Measurements from ENCODE around the gene LIPA.
A peak's percentile ranks its signal among the peaks of the same experiment; 100 is the strongest.
"Not testable (repeated sequence)": the region's sequence is repeated elsewhere in the genome, so short reads cannot be mapped to it uniquely, and the experiment has no call there.

LIPA gene

GRCh38 chr10:89207181-89207800 is 44.3 kb downstream of the LIPA start, which contains the start of gene CH25H:
TSS of gene CH25H (minus strand) at chr10:89207317. CDS start at chr10:89207292, 25 bp downstream.
- Histone ChIP-seq H3K9ac (ENCODE audit: low read length) (peak within 1 kb of the TSS; percentile 3), H3K36me3 (ENCODE audit: control insufficient read depth, insufficient read depth, low read length) (no peaks in the 10 kb centered on the region), H3K9me3 (ENCODE audit: control insufficient read depth, insufficient read depth, low read depth, low read length) (no peaks in the 10 kb centered on the region), H3K27me3 (ENCODE audit: control insufficient read depth, insufficient read depth, low read length) (peaks cover 85% of the 10 kb centered on the region), H3K4me1 (ENCODE audit: control insufficient read depth, insufficient read depth, low read length) (peaks cover 7% of the 10 kb centered on the region), H3K27ac (ENCODE audit: low read depth, low read length) (no peak within 1 kb of the TSS), H3K4me3 (ENCODE audit: low read depth, low read length) (peak within 1 kb of the TSS; percentile 56)

- no peaks in the 10 kb centered on the region for H3K9me3 ChIP-seq (ENCODE audit: control insufficient read depth, insufficient read depth, low read depth, low read length)
- H3K27me3 ChIP-seq (ENCODE audit: control insufficient read depth, insufficient read depth, low read length) = peaks cover 89% of the 10 kb centered on the region
- no peak overlapping the region for H3K27ac ChIP-seq (ENCODE audit: low read depth, low read length)
- no peak overlapping the region for H3K9ac ChIP-seq (ENCODE audit: low read length)
- no peaks in the 10 kb centered on the region for H3K36me3 ChIP-seq (ENCODE audit: control insufficient read depth, insufficient read depth, low read length)
- H3K4me1 ChIP-seq (ENCODE audit: control insufficient read depth, insufficient read depth, low read length) = peaks cover 7% of the 10 kb centered on the region
- H3K4me3 ChIP-seq (ENCODE audit: low read depth, low read length) = peak overlapping the region; percentile 56
These were observed 45.0 kb downstream of the LIPA start for GRCh38 chr10:89206402-89207180.

GRCh38 chr10:89204621-89205185 is 46.9 kb downstream of the LIPA start:
- no peaks in the 10 kb centered on the region for H3K36me3 ChIP-seq (ENCODE audit: control insufficient read depth, insufficient read depth, low read length)
- H3K27ac ChIP-seq (ENCODE audit: low read depth, low read length) = no peak overlapping the region
- H3K4me1 ChIP-seq (ENCODE audit: control insufficient read depth, insufficient read depth, low read length) = peaks cover 7% of the 10 kb centered on the region
- H3K9me3 ChIP-seq (ENCODE audit: control insufficient read depth, insufficient read depth, low read depth, low read length) = no peaks in the 10 kb centered on the region
- peaks cover 74% of the 10 kb centered on the region for H3K27me3 ChIP-seq (ENCODE audit: control insufficient read depth, insufficient read depth, low read length)
- H3K9ac ChIP-seq (ENCODE audit: low read length) = no peak overlapping the region
- no peak overlapping the region for H3K4me3 ChIP-seq (ENCODE audit: low read depth, low read length)

GRCh38 chr10:89203237-89203636 is 48.3 kb downstream of the LIPA start:
- Histone ChIP-seq H3K9ac (ENCODE audit: low read length) (no peak overlapping the region), H3K27ac (ENCODE audit: low read depth, low read length) (no peak overlapping the region), H3K9me3 (ENCODE audit: control insufficient read depth, insufficient read depth, low read depth, low read length) (no peaks in the 10 kb centered on the region), H3K27me3 (ENCODE audit: control insufficient read depth, insufficient read depth, low read length) (peaks cover 59% of the 10 kb centered on the region), H3K4me3 (ENCODE audit: low read depth, low read length) (no peak overlapping the region), H3K4me1 (ENCODE audit: control insufficient read depth, insufficient read depth, low read length) (peaks cover 7% of the 10 kb centered on the region), H3K36me3 (ENCODE audit: control insufficient read depth, insufficient read depth, low read length) (no peaks in the 10 kb centered on the region)

GRCh38 chr10:89202033-89202425 is 49.5 kb downstream of the LIPA start:
- Histone ChIP-seq H3K27me3 (ENCODE audit: control insufficient read depth, insufficient read depth, low read length) (peaks cover 47% of the 10 kb centered on the region), H3K27ac (ENCODE audit: low read depth, low read length) (no peak overlapping the region), H3K4me1 (ENCODE audit: control insufficient read depth, insufficient read depth, low read length) (peaks cover 7% of the 10 kb centered on the region), H3K36me3 (ENCODE audit: control insufficient read depth, insufficient read depth, low read length) (no peaks in the 10 kb centered on the region), H3K4me3 (ENCODE audit: low read depth, low read length) (no peak overlapping the region), H3K9ac (ENCODE audit: low read length) (no peak overlapping the region), H3K9me3 (ENCODE audit: control insufficient read depth, insufficient read depth, low read depth, low read length) (no peaks in the 10 kb centered on the region)

- Histone ChIP-seq H3K9me3 (ENCODE audit: control insufficient read depth, insufficient read depth, low read depth, low read length) (no peaks in the 10 kb centered on the region), H3K27me3 (ENCODE audit: control insufficient read depth, insufficient read depth, low read length) (peaks cover 41% of the 10 kb centered on the region), H3K4me1 (ENCODE audit: control insufficient read depth, insufficient read depth, low read length) (peaks cover 2% of the 10 kb centered on the region; the same call in 1 of the 2 replicates), H3K9ac (ENCODE audit: low read length) (no peak overlapping the region), H3K27ac (ENCODE audit: low read depth, low read length) (no peak overlapping the region), H3K36me3 (ENCODE audit: control insufficient read depth, insufficient read depth, low read length) (no peaks in the 10 kb centered on the region), H3K4me3 (ENCODE audit: low read depth, low read length) (no peak overlapping the region)
These were observed 50.1 kb downstream of the LIPA start for GRCh38 chr10:89201345-89202032.

- no peak overlapping the region for H3K4me3 ChIP-seq (ENCODE audit: low read depth, low read length)
- no peak overlapping the region for H3K27ac ChIP-seq (ENCODE audit: low read depth, low read length)
- 0 out of 2 replicates have a peak, but pooled peaks cover 5% of the 10 kb centered on the region for H3K27me3 ChIP-seq (ENCODE audit: control insufficient read depth, insufficient read depth, low read length)
- no peaks in the 10 kb centered on the region for H3K4me1 ChIP-seq (ENCODE audit: control insufficient read depth, insufficient read depth, low read length)
- H3K9ac ChIP-seq (ENCODE audit: low read length) = no peak overlapping the region
- H3K36me3 ChIP-seq (ENCODE audit: control insufficient read depth, insufficient read depth, low read length) = no peaks in the 10 kb centered on the region
- no peaks in the 10 kb centered on the region for H3K9me3 ChIP-seq (ENCODE audit: control insufficient read depth, insufficient read depth, low read depth, low read length)
These were observed 54.1 kb downstream of the LIPA start for GRCh38 chr10:89197473-89197872.

GRCh38 chr10:89191301-89191700 is 60.3 kb downstream of the LIPA start:
- not testable (repeated sequence) for H3K27me3 ChIP-seq (ENCODE audit: control insufficient read depth, insufficient read depth, low read length); H3K9me3 ChIP-seq (ENCODE audit: control insufficient read depth, insufficient read depth, low read depth, low read length); H3K4me3 ChIP-seq (ENCODE audit: low read depth, low read length); H3K4me1 ChIP-seq (ENCODE audit: control insufficient read depth, insufficient read depth, low read length); H3K36me3 ChIP-seq (ENCODE audit: control insufficient read depth, insufficient read depth, low read length); H3K9ac ChIP-seq (ENCODE audit: low read length); H3K27ac ChIP-seq (ENCODE audit: low read depth, low read length)

- no peak overlapping the region for H3K9ac ChIP-seq (ENCODE audit: low read length)
- H3K36me3 ChIP-seq (ENCODE audit: control insufficient read depth, insufficient read depth, low read length) = no peaks in the 10 kb centered on the region
- no peak overlapping the region for H3K4me3 ChIP-seq (ENCODE audit: low read depth, low read length)
- H3K4me1 ChIP-seq (ENCODE audit: control insufficient read depth, insufficient read depth, low read length) = no peaks in the 10 kb centered on the region
- H3K9me3 ChIP-seq (ENCODE audit: control insufficient read depth, insufficient read depth, low read depth, low read length) = no peaks in the 10 kb centered on the region
- H3K27ac ChIP-seq (ENCODE audit: low read depth, low read length) = no peak overlapping the region
- no peaks in the 10 kb centered on the region for H3K27me3 ChIP-seq (ENCODE audit: control insufficient read depth, insufficient read depth, low read length)
These were observed 62.3 kb downstream of the LIPA start for GRCh38 chr10:89189211-89189734.

GRCh38 chr10:89185658-89186057 is 65.9 kb downstream of the LIPA start:
- H3K27me3 ChIP-seq (ENCODE audit: control insufficient read depth, insufficient read depth, low read length) = no peaks in the 10 kb centered on the region
- no peak overlapping the region for H3K27ac ChIP-seq (ENCODE audit: low read depth, low read length)
- peaks cover 3% of the 10 kb centered on the region; the same call in 1 of the 2 replicates for H3K9me3 ChIP-seq (ENCODE audit: control insufficient read depth, insufficient read depth, low read depth, low read length)
- H3K4me3 ChIP-seq (ENCODE audit: low read depth, low read length) = no peak overlapping the region
- H3K36me3 ChIP-seq (ENCODE audit: control insufficient read depth, insufficient read depth, low read length) = no peaks in the 10 kb centered on the region
- H3K4me1 ChIP-seq (ENCODE audit: control insufficient read depth, insufficient read depth, low read length) = no peaks in the 10 kb centered on the region
- H3K9ac ChIP-seq (ENCODE audit: low read length) = no peak overlapping the region
